AG04450 (cell line): Measurements from ENCODE around the gene C11orf21. TPM values are rescaled to one million over a fixed set of nuclear protein-coding genes. Genes with fewer than 3 reads are reported as not detected.

ENCODE experiments used
- CTCF ChIA-PET: fragments of 300-600, 350-600 bp; formaldehyde crosslinking; extraction: SDS; loops from one replicate; lab custom pipeline; 2022; ENCODE audit warnings: antibody characterized with exemption, inconsistent platforms; lab: Charles Lee
- POLR2A ChIA-PET: fragments of 350-600 bp; formaldehyde crosslinking; extraction: SDS; loops from one replicate; lab custom pipeline; 2021; ENCODE audit warnings: antibody characterized with exemption, inconsistent platforms; lab: Yijun Ruan, JAX
- DNase-seq: peaks from one replicate; pipeline ENCODE4 v3.0.0-alpha.2; 2011; ENCODE audit warnings: low read depth, low spot score
- H3K27ac ChIP-seq: one replicate; pipeline ENCODE4 v1.5.1; 2012; ENCODE audit warnings: low read depth, low read length, control low read depth
- H3K27me3 ChIP-seq: one replicate; pipeline ENCODE4 v1.6.0; 2012; ENCODE audit warnings: low read length; ENCODE audit not compliant: control insufficient read depth, insufficient read depth
- H3K4me3 ChIP-seq: 2 replicates; pipeline ENCODE4 v1.5.1; 2011; ENCODE audit warnings: mild to moderate bottlenecking, low read depth, low read length, control low read depth
- H3K9me3 ChIP-seq: 2 replicates; pipeline ENCODE4 v1.5.1; 2012; ENCODE audit warnings: low read length; ENCODE audit not compliant: control insufficient read depth, insufficient read depth
- CTCF ChIP-seq: IDR thresholded peaks from 2 replicates; pipeline ENCODE4 v1.5.1; 2011; ENCODE audit warnings: low read depth, low read length, control low read depth, inconsistent platforms
- polyA plus RNA-seq: library from polyadenylated mRNA; depleted of rRNA; stranded (reverse); fragments of >200 nt; gene quantifications from 2 replicates; pipeline ENCODE4 v1.2.3, GENCODE V29; 2011

The C11orf21 gene
- polyA plus RNA-seq, 1 experiment, result not detected

DNA sequence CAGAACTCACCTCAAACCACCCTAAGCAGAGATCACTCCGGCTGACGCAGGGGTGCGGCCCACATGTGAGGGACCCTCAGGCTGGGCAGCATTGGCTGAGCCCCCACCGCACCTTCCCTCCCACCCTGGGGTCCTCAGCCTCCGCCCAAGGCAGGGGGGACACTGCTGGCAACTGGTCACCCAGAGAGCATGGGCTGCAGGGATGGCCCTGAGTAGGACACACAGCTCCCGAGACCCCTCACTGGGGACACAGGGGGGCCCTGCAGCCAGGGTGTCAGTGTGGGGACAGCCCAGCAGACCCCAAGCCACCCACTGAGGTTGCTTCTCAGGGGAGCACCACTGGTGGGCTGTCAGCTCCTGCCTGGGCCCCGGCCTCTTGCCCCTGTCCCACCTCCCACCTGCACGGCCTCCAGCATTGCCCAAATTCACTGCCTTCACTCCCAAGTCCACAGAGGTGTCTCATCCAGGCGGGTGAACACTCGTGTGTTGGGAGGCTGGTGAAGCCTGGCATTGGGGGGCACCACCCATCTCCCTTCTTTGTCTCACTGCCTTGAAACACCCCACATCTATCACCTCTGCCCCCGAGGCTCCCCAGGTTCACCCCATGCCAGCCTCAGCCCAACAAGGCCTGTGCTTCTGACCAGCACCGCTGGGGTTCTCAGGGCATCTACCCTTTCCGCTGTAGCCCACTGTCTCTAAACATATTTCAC lies 4.7 kb downstream of the C11orf21 start:
- H3K27ac ChIP-seq, result no peak overlapping the region
- CTCF ChIA-PET, result no interaction called here
- H3K9me3 ChIP-seq, result no peaks in the 10 kb centered on the region
- H3K4me3 ChIP-seq, result no peak overlapping the region
- peaks cover 21% of the 10 kb centered on the region for H3K27me3 ChIP-seq
- DNase-seq, result no peak
- TF ChIP-seq CTCF, result no peak
- POLR2A ChIA-PET, result interaction anchor here (0.5 kb wide), 1 partner anchor 103 kb away, joined by 3 read pairs; the partner anchor contains the start of gene TSSC4

GRCh38 chr11:2295971-2296912 lies 5.5 kb downstream of the C11orf21 start:
- POLR2A ChIA-PET, result no interaction called here
- H3K9me3 ChIP-seq, result no peaks in the 10 kb centered on the region
- H3K27ac ChIP-seq, result no peak overlapping the region
- H3K27me3 ChIP-seq, result peaks cover 21% of the 10 kb centered on the region
- DNase-seq, result no peak
- no peak overlapping the region for H3K4me3 ChIP-seq
- no peak for TF ChIP-seq CTCF
- CTCF ChIA-PET, result no interaction called here

- no peak for DNase-seq
- CTCF ChIA-PET, result no interaction called here
- no peak overlapping the region for H3K27ac ChIP-seq
- H3K4me3 ChIP-seq, result no peak overlapping the region
- no peak for TF ChIP-seq CTCF
- POLR2A ChIA-PET, result no interaction called here
- no peaks in the 10 kb centered on the region; the same call in 1 of the 2 replicates for H3K9me3 ChIP-seq
- peaks cover 21% of the 10 kb centered on the region for H3K27me3 ChIP-seq
These were observed 6.8 kb downstream of the C11orf21 start for GRCh38 chr11:2294926-2295290.

- H3K27ac ChIP-seq, result no peak overlapping the region
- no peak overlapping the region for H3K4me3 ChIP-seq
- no peak for DNase-seq
- peaks cover 23% of the 10 kb centered on the region for H3K27me3 ChIP-seq
- no peaks in the 10 kb centered on the region; the same call in 1 of the 2 replicates for H3K9me3 ChIP-seq
- ChIA-PET POLR2A (no interaction called here), CTCF (no interaction called here)
- no peak for TF ChIP-seq CTCF
These were observed 7.5 kb downstream of the C11orf21 start for GRCh38 chr11:2293984-2294925.
